Esophagus muscularis mucosa (tissue), 4 donors: ENCODE results near the gene POLD4.

Source experiments
- EP300 ChIP-seq: sonication (generic); formaldehyde crosslinking; IDR thresholded peaks from one replicate; pipeline ENCODE4 v1.6.1; 2017; ENCODE audit warnings: antibody characterized with exemption
- POLR2A ChIP-seq: fragments of 450-650 bp; IDR thresholded peaks from one replicate; pipeline ENCODE4 v1.6.1; 2017; ENCODE audit warnings: antibody characterized with exemption, moderate library complexity, mild to moderate bottlenecking, low read depth
- POLR2AphosphoS5 ChIP-seq, 2 donors: sonication (generic); formaldehyde crosslinking; IDR thresholded peaks; one replicate each; pipeline ENCODE4 v1.6.1; 2017; ENCODE audit warnings: antibody characterized with exemption in 2 of 2
- TF ChIP-seq, protein P1 (sequence below), 3 experiments: fragments of 200-600 bp in 2 of 3; fragments of 450-650 bp in 1 of 3; sonication (generic) in 2 of 3; IDR thresholded peaks; one replicate each; pipeline ENCODE4 v1.5.1; 2017 to 2019; ENCODE audit warnings: antibody characterized with exemption in 3 of 3, mild to moderate bottlenecking in 2 of 3, moderate library complexity in 1 of 3

DNA sequence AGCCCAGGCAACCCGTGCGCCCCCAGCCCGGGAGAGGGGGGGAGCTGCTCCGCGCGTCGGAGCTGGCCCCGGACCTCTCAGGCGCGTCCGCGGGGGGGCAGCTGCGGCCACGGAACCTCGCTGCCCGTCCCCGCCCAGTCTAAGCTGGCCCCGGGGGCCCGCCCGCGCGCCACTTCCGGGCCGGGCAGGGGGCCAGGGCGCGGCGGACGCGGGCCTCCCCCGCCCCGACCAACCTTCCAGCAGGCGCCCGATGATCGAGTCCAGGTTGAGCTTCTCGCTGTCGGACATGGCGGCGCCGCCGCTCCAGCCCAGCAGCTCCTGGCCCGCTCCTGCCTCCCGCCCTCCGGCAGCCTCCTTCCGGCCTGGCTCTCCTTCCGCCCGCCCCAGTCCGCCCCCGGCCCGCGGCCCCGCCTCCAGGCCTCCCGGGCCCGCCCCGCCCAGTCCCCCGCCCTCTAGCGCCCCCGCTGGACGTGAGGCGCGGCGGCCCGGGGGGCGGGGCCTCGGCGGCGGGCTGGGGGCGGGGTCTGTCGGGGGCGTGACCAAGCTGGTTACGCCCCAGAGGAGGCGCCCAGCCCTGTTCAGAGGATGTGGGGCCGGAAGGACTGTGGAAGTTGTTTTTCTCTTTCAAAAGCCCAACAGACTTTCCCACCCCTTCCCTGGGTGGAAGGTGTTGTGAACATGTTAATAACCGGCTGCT is 48.3 kb upstream of the POLD4 start, which contains the start of gene PPP1CA:
- TF ChIP-seq, protein P1, sequence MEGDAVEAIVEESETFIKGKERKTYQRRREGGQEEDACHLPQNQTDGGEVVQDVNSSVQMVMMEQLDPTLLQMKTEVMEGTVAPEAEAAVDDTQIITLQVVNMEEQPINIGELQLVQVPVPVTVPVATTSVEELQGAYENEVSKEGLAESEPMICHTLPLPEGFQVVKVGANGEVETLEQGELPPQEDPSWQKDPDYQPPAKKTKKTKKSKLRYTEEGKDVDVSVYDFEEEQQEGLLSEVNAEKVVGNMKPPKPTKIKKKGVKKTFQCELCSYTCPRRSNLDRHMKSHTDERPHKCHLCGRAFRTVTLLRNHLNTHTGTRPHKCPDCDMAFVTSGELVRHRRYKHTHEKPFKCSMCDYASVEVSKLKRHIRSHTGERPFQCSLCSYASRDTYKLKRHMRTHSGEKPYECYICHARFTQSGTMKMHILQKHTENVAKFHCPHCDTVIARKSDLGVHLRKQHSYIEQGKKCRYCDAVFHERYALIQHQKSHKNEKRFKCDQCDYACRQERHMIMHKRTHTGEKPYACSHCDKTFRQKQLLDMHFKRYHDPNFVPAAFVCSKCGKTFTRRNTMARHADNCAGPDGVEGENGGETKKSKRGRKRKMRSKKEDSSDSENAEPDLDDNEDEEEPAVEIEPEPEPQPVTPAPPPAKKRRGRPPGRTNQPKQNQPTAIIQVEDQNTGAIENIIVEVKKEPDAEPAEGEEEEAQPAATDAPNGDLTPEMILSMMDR (IDR thresholded peaks at IDR 0.05): peak; percentile 29 to 74 (median 37)
- TF ChIP-seq POLR2A: no peak
- peak; percentile 73 to 86 for TF ChIP-seq POLR2AphosphoS5 (IDR thresholded peaks at IDR 0.05)
- no peak for TF ChIP-seq EP300
